Measurements from ENCODE around the gene PDE4B. TPM values are rescaled to one million over a fixed set of nuclear protein-coding genes. Genes with fewer than 3 reads are reported as not detected.

PDE4B gene
- 10 to 100 TPM in 1 of 2 donors, 1 to 10 TPM in 1; 1.6 to 12.2 TPM for total RNA-seq

DNA sequence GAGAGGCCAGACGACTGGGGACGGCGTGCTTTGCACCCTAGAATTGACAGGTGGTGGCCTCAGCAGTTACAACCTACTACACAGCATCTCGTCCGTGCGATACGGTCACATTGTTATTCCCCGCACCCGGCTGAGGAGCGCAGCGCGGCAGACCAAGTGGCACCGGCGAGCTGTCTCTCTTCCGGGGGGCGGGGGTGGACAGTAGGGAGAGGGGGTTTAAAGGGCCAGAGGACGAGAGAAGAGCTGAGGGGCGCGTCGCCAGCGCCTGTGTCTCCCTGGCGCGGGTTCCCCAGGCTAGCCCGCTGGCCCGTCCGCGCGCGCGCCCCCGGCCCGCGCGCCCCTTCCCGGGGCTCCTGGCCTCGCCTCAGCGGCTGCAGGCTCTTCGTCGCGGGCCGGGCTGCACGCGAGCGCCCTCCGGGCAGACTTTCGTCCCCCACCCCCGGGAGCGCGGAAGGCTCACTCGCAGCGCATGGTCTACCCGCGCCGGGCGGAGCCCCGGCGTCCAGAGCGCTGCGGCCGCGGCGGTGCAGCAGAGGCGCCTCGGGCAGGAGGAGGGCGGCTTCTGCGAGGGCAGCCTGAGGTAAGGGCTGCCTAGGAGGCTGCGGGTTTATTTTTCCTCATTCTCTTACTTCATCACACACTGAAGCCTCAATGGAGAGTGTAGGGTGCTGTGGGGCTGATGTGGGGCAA is at the start of gene PDE4B:
PDE4B (plus strand) TSS at position 227 of the 690 bp plus-strand sequence.
- 0 to 1% methylated on average over 7 to 61 of the region's 67 CpGs for WGBS, 2 donors
- Histone ChIP-seq H3K4me1 (peaks cover 8% of the 10 kb centered on the region), H3K27ac (no peak within 1 kb of the TSS), H3K27me3 (peaks cover 0 to 6% of the 10 kb centered on the region in 2 donors), H3K9me3 (no peaks in the 10 kb centered on the region), H3K4me3 (no peak within 1 kb of the TSS), H3K36me3 (replicated peaks in 1 of 2; ENCODE audit: insufficient read depth in 1 of 2, low read depth in 2 of 2) (no peaks in the 10 kb centered on the region)
- intact Hi-C loops (cut with DNase I) = no loop called here
- DNase-seq (no peak), ATAC-seq (no peak)
- TF ChIP-seq CTCF (IDR thresholded peaks at IDR 0.05) (no peak), POLR2A (IDR thresholded peaks at IDR 0.05) (no peak)

- no peak overlapping the region for H3K4me3 ChIP-seq
- WGBS, 2 donors = 68 to 100% methylated on average over 1 of the region's 1 CpG
- DNase-seq (no peak), ATAC-seq (no peak)
- H3K27me3 ChIP-seq = no peaks in the 10 kb centered on the region
- H3K9me3 ChIP-seq = peaks cover 0 to 7% (median 0%) of the 10 kb centered on the region in 3 donors
- H3K4me1 ChIP-seq = no peaks in the 10 kb centered on the region
- intact Hi-C loops (cut with DNase I) = no loop called here
- H3K27ac ChIP-seq = no peak overlapping the region
- H3K36me3 ChIP-seq (replicated peaks in 1 of 2; ENCODE audit: insufficient read depth in 1 of 2, low read depth in 2 of 2) = no peaks in the 10 kb centered on the region
- TF ChIP-seq CTCF (IDR thresholded peaks at IDR 0.05) = no peak
- no peak for TF ChIP-seq POLR2A (IDR thresholded peaks at IDR 0.05)
Measured at GRCh38 chr1:65744731-65745130, 48.0 kb upstream of the PDE4B start.

- H3K9me3 ChIP-seq = no peaks in the 10 kb centered on the region
- WGBS, 2 donors = 43 to 47% methylated on average over 3 of the region's 3 CpGs
- TF ChIP-seq CTCF (IDR thresholded peaks at IDR 0.05) (no peak), POLR2A (IDR thresholded peaks at IDR 0.05) (no peak)
- no peaks in the 10 kb centered on the region for H3K27me3 ChIP-seq
- no peak for ATAC-seq
- H3K4me1 ChIP-seq = peaks cover 11% of the 10 kb centered on the region
- DNase-seq = no peak
- no peak overlapping the region for H3K27ac ChIP-seq
- no peak overlapping the region for H3K4me3 ChIP-seq
- no peaks in the 10 kb centered on the region for H3K36me3 ChIP-seq (replicated peaks in 1 of 2; ENCODE audit: insufficient read depth in 1 of 2, low read depth in 2 of 2)
- intact Hi-C loops (cut with DNase I) = no loop called here
Measured at GRCh38 chr1:65751961-65752360, 40.7 kb upstream of the PDE4B start.

DNA sequence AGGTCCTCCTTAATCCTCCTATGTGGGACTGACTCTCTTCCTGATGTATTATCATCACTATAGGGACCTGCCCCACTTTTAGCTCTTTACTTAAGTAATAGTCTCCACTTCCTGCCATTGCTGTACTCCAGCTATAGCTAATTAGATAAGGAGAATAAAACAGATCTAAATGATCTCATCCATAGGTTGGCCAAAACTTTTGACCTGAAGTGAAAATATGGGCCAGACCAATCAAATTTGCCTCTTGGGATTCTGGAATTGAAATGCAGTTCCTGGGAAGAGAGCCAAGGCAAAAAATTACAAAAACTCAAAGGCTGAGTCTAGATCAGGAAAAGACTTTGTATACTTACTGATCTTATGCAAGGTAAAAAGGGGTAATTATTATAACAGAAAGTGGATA is 36.1 kb upstream of the PDE4B start:
- Histone ChIP-seq H3K27me3 (no peaks in the 10 kb centered on the region), H3K36me3 (replicated peaks in 1 of 2; ENCODE audit: insufficient read depth in 1 of 2, low read depth in 2 of 2) (no peaks in the 10 kb centered on the region), H3K4me3 (no peak overlapping the region), H3K9me3 (no peaks in the 10 kb centered on the region), H3K4me1 (peaks cover 17% of the 10 kb centered on the region), H3K27ac (no peak overlapping the region)
- no peak for ATAC-seq
- TF ChIP-seq POLR2A (IDR thresholded peaks at IDR 0.05) = no peak
- TF ChIP-seq CTCF (IDR thresholded peaks at IDR 0.05) = no peak
- DNase-seq = no peak
- intact Hi-C loops (cut with DNase I) = no loop called here

DNA sequence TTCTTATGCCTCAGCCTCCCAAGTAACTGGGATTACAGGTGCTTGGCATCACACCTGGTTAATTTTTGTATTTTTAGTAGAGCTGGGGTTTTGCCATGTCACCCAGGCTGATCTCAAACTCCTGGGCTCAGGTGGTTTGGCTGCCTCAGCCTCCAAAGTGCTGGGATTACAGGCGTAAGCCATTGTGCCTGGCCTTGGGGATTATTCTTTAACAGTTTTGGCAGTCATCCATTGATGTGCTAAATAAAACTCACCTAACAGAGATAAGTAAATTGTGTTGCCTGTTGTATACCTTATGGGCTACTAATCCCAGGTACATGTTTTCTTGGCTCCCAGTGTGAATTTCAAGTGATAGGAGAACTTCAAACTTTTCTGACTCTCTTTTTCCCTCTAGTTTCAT is 35.2 kb upstream of the PDE4B start:
- peak in 1 of 4 donors; percentile 7 for DNase-seq
- H3K36me3 ChIP-seq (replicated peaks in 1 of 2; ENCODE audit: insufficient read depth in 1 of 2, low read depth in 2 of 2) = no peaks in the 10 kb centered on the region
- peaks cover 17% of the 10 kb centered on the region for H3K4me1 ChIP-seq
- intact Hi-C loops (cut with DNase I) = no loop called here
- no peak for ATAC-seq
- H3K4me3 ChIP-seq = no peak overlapping the region
- no peak overlapping the region for H3K27ac ChIP-seq
- WGBS, 2 donors = 9 to 37% methylated on average over 1 of the region's 1 CpG
- H3K9me3 ChIP-seq = no peaks in the 10 kb centered on the region
- TF ChIP-seq CTCF (IDR thresholded peaks at IDR 0.05) = no peak
- no peak for TF ChIP-seq POLR2A (IDR thresholded peaks at IDR 0.05)
- H3K27me3 ChIP-seq = no peaks in the 10 kb centered on the region

Measured in body of pancreas (tissue), 4 donors.